ENCODE measurements around the gene NCKAP5L. TPM values are rescaled to one million over a fixed set of nuclear protein-coding genes. Genes with fewer than 3 reads are reported as not detected.

The NCKAP5L gene
- polyA plus RNA-seq, 1 donor, result 9.7 TPM

GRCh38 chr12:49762468-49762847 lies 65.8 kb downstream of the NCKAP5L start:
- no peak for DNase-seq
- no CpG with 5 or more reads among the region's 5 CpGs for WGBS (ENCODE audit: insufficient coverage, low lambda C conversion rate)
- Histone ChIP-seq H3K27ac (ENCODE audit: low read length) (no peak overlapping the region), H3K4me1 (ENCODE audit: control insufficient read depth, insufficient read depth, low read length) (no peaks in the 10 kb centered on the region), H3K27me3 (ENCODE audit: control insufficient read depth, insufficient read depth, low read length) (no peaks in the 10 kb centered on the region), H3K9me3 (ENCODE audit: control insufficient read depth, low read depth, low read length) (no peaks in the 10 kb centered on the region), H3K36me3 (ENCODE audit: control insufficient read depth, insufficient read depth, low read length) (peaks cover 69% of the 10 kb centered on the region), H3K4me3 (ENCODE audit: low read length) (no peak overlapping the region)

DNA sequence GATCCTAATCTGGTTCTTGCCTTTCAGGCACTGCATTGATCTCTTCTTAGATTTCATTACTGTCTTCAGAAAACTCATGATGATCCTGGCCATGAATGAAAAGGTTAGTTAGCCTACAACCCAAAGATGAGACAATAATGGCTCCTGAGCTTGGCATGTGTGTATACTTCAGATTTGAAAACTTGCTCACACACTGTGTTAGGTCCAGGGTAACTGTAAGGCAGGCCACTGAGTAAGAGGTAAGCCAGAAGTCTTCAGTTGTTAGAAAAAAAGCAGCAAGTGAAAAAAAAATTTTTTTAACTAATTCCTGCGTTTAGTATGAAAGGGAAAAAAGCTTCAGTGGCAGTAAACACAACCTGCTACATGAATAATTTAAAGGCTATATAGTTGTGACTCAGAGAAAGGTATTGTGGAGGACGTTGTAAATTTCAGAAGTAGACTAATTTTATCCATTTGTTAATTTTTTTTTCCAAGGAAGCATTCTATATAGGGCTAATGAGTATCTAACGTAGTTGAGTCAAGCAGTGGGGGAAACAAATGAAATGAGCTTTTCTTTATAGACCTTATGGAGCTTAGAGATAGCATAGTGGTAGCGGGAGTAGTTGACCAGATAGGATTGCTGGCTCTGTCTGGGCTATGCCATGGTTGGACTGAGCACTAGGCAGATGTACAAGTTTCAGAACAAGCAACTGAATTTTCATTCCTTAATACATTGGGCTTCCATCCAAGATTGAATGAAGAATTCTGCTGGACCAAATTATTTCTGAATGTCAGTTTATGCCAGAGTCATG lies 66.3 kb downstream of the NCKAP5L start:
- H3K4me3 ChIP-seq (ENCODE audit: low read length), result no peak overlapping the region
- no peaks in the 10 kb centered on the region for H3K9me3 ChIP-seq (ENCODE audit: control insufficient read depth, low read depth, low read length)
- no peak overlapping the region for H3K27ac ChIP-seq (ENCODE audit: low read length)
- peaks cover 75% of the 10 kb centered on the region for H3K36me3 ChIP-seq (ENCODE audit: control insufficient read depth, insufficient read depth, low read length)
- WGBS (ENCODE audit: insufficient coverage, low lambda C conversion rate), result 100% methylated on average over 2 of the region's 4 CpGs
- DNase-seq, result no peak
- H3K4me1 ChIP-seq (ENCODE audit: control insufficient read depth, insufficient read depth, low read length), result no peaks in the 10 kb centered on the region
- H3K27me3 ChIP-seq (ENCODE audit: control insufficient read depth, insufficient read depth, low read length), result no peaks in the 10 kb centered on the region

DNA sequence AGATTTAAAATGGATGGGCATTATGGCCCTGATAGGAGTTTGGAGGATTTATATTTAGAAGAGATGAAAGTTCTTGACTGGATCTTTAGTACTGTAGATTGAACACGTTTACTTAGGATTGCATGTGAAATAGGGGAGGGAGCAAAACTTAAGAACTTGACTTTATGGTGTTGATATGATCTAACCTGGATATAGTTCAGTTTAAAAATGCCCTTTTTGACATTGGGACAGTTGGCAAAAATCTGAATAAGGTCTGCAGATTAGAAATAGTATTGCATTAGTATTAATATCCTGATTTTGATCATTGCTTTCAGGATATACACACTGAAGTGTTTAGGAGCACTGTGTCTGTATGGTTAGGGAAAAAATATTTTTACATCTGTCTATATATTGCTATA lies 77.2 kb downstream of the NCKAP5L start:
- no peaks in the 10 kb centered on the region for H3K9me3 ChIP-seq (ENCODE audit: control insufficient read depth, low read depth, low read length)
- peak overlapping the region; percentile 52 for H3K27ac ChIP-seq (ENCODE audit: low read length)
- peaks cover 21% of the 10 kb centered on the region for H3K4me1 ChIP-seq (ENCODE audit: control insufficient read depth, insufficient read depth, low read length)
- H3K4me3 ChIP-seq (ENCODE audit: low read length), result no peak overlapping the region
- no peak for DNase-seq
- peaks cover 44% of the 10 kb centered on the region for H3K36me3 ChIP-seq (ENCODE audit: control insufficient read depth, insufficient read depth, low read length)
- WGBS (ENCODE audit: insufficient coverage, low lambda C conversion rate), result no CpG with 5 or more reads among the region's 1 CpG
- H3K27me3 ChIP-seq (ENCODE audit: control insufficient read depth, insufficient read depth, low read length), result no peaks in the 10 kb centered on the region

DNA sequence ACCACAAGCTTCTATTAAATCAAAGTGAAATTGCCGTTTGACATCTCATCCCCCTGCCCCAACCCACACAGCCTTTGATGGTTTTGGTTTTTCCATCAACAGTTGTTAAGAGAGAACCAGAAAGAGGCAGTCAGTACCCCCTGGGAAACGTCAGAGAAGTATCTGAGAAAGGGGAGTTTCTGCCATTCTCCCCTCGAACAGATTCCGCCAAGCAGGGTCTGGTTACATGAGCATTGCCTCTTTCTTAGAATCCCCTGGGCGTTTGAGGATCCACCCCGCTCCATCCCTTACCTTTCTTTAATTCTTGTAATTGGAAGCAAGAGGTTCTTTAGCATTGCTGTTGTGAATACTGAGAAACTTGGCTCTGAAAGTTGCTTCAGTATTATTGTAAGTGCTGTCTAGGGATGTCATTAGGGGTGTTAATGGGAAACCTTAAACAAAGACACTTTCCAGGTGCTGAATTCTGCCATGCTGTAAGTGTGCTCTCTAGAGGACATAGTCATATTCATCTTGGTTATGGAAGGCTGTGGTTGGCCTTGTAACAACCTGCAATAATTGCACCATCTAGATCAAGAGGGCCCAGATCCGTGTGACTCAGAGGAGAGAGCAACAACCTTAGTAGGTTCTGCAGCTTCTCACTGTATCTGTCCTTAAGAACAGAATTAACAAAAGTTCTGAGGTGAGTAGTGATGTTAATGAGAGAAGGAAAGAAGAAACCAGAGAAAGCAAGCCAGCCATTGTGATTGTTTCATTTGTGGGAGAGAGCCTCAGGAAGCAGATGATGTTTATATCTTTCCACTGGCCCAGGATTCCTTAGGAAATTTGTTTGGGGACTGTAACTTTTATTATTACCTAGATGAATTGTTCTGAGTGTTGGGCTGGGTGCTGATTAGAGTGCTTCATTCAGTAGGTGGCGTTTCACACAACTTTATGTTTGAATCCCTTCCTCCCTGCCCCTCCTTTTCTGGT lies 77.9 kb downstream of the NCKAP5L start:
- Histone ChIP-seq H3K9me3 (ENCODE audit: control insufficient read depth, low read depth, low read length) (no peaks in the 10 kb centered on the region), H3K4me1 (ENCODE audit: control insufficient read depth, insufficient read depth, low read length) (peaks cover 21% of the 10 kb centered on the region), H3K27me3 (ENCODE audit: control insufficient read depth, insufficient read depth, low read length) (no peaks in the 10 kb centered on the region), H3K4me3 (ENCODE audit: low read length) (no peak overlapping the region), H3K27ac (ENCODE audit: low read length) (peak overlapping the region; percentile 52), H3K36me3 (ENCODE audit: control insufficient read depth, insufficient read depth, low read length) (peaks cover 38% of the 10 kb centered on the region)
- DNase-seq, result peak; percentile 34 to 64
- WGBS (ENCODE audit: insufficient coverage, low lambda C conversion rate), result 100% methylated on average over 2 of the region's 8 CpGs

DNA sequence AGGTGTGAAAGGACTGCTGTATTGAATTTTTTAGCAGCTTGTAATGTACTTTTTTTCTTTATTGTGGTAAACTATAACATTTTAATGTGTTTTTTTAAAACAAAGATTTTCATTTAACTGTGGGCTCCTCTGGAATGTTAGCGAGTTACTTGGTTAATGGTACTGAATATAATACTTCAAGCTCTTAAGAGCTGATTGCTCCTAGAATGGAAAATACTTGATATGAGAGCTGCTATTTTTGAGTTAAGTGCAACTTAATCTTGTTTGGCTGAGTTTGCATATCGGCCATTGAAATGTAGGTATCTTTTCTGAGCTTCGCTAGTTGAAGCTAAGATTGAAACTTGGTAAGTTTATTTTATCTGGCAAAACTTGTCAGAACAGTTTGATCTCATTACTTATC lies 79.4 kb downstream of the NCKAP5L start:
- DNase-seq, result no peak
- Histone ChIP-seq H3K9me3 (ENCODE audit: control insufficient read depth, low read depth, low read length) (no peaks in the 10 kb centered on the region), H3K36me3 (ENCODE audit: control insufficient read depth, insufficient read depth, low read length) (peaks cover 29% of the 10 kb centered on the region), H3K4me3 (ENCODE audit: low read length) (no peak overlapping the region), H3K27me3 (ENCODE audit: control insufficient read depth, insufficient read depth, low read length) (no peaks in the 10 kb centered on the region), H3K27ac (ENCODE audit: low read length) (no peak overlapping the region), H3K4me1 (ENCODE audit: control insufficient read depth, insufficient read depth, low read length) (peaks cover 21% of the 10 kb centered on the region)
- WGBS (ENCODE audit: insufficient coverage, low lambda C conversion rate), result 63% methylated on average over 2 of the region's 3 CpGs

DNA sequence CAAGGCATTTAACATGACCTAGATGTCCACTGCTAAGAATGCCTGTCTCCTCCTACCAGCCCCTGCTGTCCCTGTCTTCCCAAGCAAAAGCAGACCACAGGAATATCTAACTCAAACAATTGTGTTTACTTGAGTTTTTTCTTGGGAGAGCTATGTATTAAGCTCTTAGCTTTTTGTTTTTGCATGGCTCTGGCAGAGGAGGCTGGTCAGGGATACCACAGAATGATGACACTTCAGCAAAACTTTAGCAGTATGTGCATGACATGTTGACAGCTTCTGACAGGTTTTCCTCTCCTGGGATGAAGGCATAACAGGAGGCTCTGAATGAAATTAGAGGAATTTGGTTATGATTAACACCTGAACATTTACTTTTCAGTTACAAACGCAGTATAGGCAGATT lies 79.9 kb downstream of the NCKAP5L start:
- no peak for DNase-seq
- Histone ChIP-seq H3K4me1 (ENCODE audit: control insufficient read depth, insufficient read depth, low read length) (peaks cover 22% of the 10 kb centered on the region), H3K27me3 (ENCODE audit: control insufficient read depth, insufficient read depth, low read length) (no peaks in the 10 kb centered on the region), H3K27ac (ENCODE audit: low read length) (no peak overlapping the region), H3K4me3 (ENCODE audit: low read length) (no peak overlapping the region), H3K36me3 (ENCODE audit: control insufficient read depth, insufficient read depth, low read length) (peaks cover 24% of the 10 kb centered on the region), H3K9me3 (ENCODE audit: control insufficient read depth, low read depth, low read length) (no peaks in the 10 kb centered on the region)
- WGBS (ENCODE audit: insufficient coverage, low lambda C conversion rate), result 33% methylated on average over 1 of the region's 1 CpG

DNA sequence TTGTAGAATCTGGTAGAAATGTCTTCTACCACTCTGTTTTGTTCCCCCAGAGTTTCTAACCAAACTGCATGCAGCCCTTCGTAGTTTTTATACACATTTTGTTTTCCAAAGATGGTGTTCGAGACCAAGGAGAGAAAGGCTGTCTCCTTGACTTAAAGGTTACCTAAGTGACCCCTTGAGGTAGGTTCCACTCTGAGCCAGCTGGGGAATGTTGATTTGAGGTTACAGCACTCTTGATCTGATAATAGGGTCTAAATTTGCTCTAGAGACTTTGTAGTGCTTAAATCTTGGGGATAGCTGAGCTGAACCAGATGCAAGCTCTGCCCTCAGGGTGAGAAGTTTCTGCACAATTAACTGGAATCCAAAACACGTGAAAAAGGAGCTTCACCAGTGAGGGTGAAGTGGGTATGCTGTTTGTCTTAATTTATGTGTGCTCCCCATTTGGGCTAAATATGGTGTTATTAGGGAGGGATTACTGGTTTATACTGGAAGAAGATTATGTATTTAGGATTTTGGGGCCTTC lies 83.8 kb downstream of the NCKAP5L start:
- no peak overlapping the region for H3K4me3 ChIP-seq (ENCODE audit: low read length)
- no peaks in the 10 kb centered on the region for H3K27me3 ChIP-seq (ENCODE audit: control insufficient read depth, insufficient read depth, low read length)
- peak overlapping the region; percentile 6 for H3K27ac ChIP-seq (ENCODE audit: low read length)
- no peaks in the 10 kb centered on the region for H3K9me3 ChIP-seq (ENCODE audit: control insufficient read depth, low read depth, low read length)
- WGBS (ENCODE audit: insufficient coverage, low lambda C conversion rate), result no CpG with 5 or more reads among the region's 3 CpGs
- peaks cover 10% of the 10 kb centered on the region for H3K36me3 ChIP-seq (ENCODE audit: control insufficient read depth, insufficient read depth, low read length)
- H3K4me1 ChIP-seq (ENCODE audit: control insufficient read depth, insufficient read depth, low read length), result peaks cover 4% of the 10 kb centered on the region
- no peak for DNase-seq

DNA sequence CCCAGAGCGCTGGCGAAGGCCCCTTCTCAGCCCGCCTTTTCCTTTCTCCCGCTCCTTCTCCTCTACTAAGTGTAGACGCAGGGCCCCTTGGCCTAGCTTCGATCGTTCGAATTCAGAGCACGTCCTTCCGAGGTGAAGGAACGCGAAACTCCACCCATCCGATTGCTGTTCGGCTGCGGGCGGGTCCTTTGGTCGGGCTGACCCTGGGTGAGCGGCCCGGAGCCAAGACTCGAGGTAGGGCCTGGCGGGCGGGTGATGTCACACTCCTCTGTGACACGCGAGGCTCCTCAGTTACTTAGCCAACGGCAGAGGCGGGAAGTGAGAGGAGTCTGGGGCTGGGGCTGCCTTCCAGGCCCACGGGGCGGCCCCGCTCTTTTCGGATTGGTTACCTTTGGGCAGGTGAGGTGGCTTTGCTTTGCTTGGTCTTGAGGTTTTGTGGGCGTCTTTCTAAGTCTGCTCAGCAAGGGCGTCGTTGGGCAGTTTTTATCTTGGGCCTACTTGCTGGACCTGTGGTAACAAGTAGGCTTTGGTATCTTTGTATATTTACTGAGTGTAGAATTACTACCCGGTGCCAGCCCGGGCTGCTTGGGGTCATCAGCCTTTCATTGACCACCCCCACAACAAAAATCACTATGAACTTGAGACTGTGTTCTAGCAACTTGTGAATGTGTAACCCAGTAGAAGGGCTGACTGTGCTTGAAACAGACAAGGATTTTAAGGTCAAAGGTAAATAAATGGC lies 86.2 kb downstream of the NCKAP5L start:
- peak overlapping the region; percentile 100 for H3K27ac ChIP-seq (ENCODE audit: low read length)
- peaks cover 4% of the 10 kb centered on the region for H3K4me1 ChIP-seq (ENCODE audit: control insufficient read depth, insufficient read depth, low read length)
- peak overlapping the region; percentile 100 for H3K4me3 ChIP-seq (ENCODE audit: low read length)
- H3K36me3 ChIP-seq (ENCODE audit: control insufficient read depth, insufficient read depth, low read length), result peaks cover 2% of the 10 kb centered on the region
- peak; percentile 71 to 89 for DNase-seq
- no CpG with 5 or more reads among the region's 35 CpGs for WGBS (ENCODE audit: insufficient coverage, low lambda C conversion rate)
- H3K9me3 ChIP-seq (ENCODE audit: control insufficient read depth, low read depth, low read length), result no peaks in the 10 kb centered on the region
- no peaks in the 10 kb centered on the region for H3K27me3 ChIP-seq (ENCODE audit: control insufficient read depth, insufficient read depth, low read length)

Data from large intestine (tissue), 3 donors.